MCF 10A (cell line): ENCODE measurements around the gene FADS3. TPM values are rescaled to one million over a fixed set of nuclear protein-coding genes. Genes with fewer than 3 reads are reported as not detected.

Experiments used
- BruUV-seq: library from RNA; stranded (reverse); fragments of 400-500 nt; replicated peaks from 2 replicates; lab custom pipeline; 2021; lab: Mats Ljungman, UMichigan
- CTCF ChIA-PET: fragments of 300-600 bp; sonication (Branson Sonifier 250); formaldehyde crosslinking; extraction: SDS; loops from one replicate; lab custom pipeline; 2021; ENCODE audit warnings: antibody characterized with exemption, inconsistent platforms; lab: Yijun Ruan, JAX
- POLR2A ChIA-PET: fragments of 300-600, 350-650 bp; sonication (Branson Sonifier 250); formaldehyde crosslinking; extraction: SDS; loops from one replicate; lab custom pipeline; 2020; ENCODE audit warnings: antibody characterized with exemption, inconsistent platforms; lab: Yijun Ruan, JAX
- DNase-seq: peaks from one replicate; pipeline ENCODE4 v3.0.0-alpha.2; 2018; ENCODE audit not compliant: unreplicated experiment
- H3K27ac Mint-ChIP-seq: one replicate; pipeline ENCODE4 v1.8.0; 2022; ENCODE audit warnings: mild to moderate bottlenecking, low read depth, mixed read lengths; ENCODE audit not compliant: unreplicated experiment
- H3K27me3 Mint-ChIP-seq: one replicate; pipeline ENCODE4 v1.8.0; 2022; ENCODE audit warnings: mixed read lengths; ENCODE audit not compliant: insufficient read depth, unreplicated experiment
- H3K36me3 Mint-ChIP-seq: one replicate; pipeline ENCODE4 v1.8.0; 2022; ENCODE audit warnings: mild to moderate bottlenecking, moderate library complexity, mixed read lengths; ENCODE audit not compliant: insufficient read depth, unreplicated experiment
- H3K4me1 Mint-ChIP-seq: one replicate; pipeline ENCODE4 v1.8.0; 2022; ENCODE audit warnings: mixed read lengths; ENCODE audit not compliant: insufficient read depth, unreplicated experiment
- H3K4me3 Mint-ChIP-seq: one replicate; pipeline ENCODE4 v1.8.0; 2022; ENCODE audit warnings: mild to moderate bottlenecking, moderate library complexity, mixed read lengths; ENCODE audit not compliant: unreplicated experiment
- H3K9me3 Mint-ChIP-seq: one replicate; pipeline ENCODE4 v1.8.0; 2022; ENCODE audit warnings: mixed read lengths; ENCODE audit not compliant: unreplicated experiment
- CTCF ChIP-seq: fragments of 200-600 bp; IDR thresholded peaks from one replicate; pipeline ENCODE4 v1.8.0; 2022; ENCODE audit warnings: antibody characterized with exemption, mild to moderate bottlenecking; ENCODE audit not compliant: unreplicated experiment
- intact Hi-C: fragments of 100-400 bp; cut with micrococcal nuclease; formaldehyde crosslinking; loops from 2 replicates; pipeline ENCODE4 v1.14.1; 2022
- total RNA-seq: library from RNA; stranded (reverse); gene quantifications from 2 replicates; pipeline ENCODE4 v1.2.3, GENCODE V29; 2022

The FADS3 gene
- total RNA-seq, 1 experiment from 2014 or later: 145 TPM

DNA sequence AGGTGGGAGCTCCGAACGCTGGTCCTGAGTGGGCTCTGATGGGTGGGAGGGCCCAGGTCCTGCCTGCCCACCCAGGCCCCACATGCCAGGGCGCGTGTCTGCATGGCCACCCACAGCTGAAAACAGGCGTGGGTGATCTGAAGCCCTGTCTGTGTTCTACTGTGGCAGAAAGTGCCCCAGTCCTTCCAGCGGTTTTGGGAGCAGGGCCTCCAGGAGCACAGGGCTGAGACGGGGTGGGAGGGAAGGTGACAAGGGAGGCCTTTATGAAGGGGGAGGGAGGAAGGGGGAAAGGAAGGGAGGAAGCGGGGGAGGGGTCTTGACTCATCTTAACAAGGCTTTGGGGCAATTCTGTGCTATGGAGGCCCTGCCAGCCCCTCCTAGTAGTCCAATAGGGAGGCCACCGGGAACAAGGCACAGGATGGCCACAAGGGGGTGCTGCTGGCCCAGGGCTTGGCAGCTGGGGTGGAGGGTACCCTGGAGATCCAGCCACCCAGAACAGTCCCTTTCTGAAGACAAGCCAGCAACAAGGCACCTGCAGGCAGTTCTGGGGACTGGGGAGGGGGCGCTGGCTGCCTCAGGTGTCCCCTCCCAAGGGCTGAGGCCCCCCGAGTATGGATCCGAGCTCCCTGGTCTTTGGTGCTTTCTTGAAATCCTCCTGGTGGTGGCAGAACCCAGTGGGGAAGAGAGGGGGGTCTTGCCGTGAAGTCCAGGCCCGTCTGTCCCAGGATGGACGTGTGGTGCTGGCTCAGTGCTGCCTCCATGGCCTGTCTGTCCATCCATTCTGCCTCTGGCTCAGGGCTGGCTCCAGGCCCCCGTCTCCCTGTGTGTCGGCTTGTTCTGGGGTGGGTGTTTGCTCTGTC lies 6.3 kb upstream of the FADS3 start:
- no TSS peak for BruUV-seq
- H3K27ac Mint-ChIP-seq: no peak overlapping the region

GRCh38 chr11:61896665-61897386 lies 5.5 kb upstream of the FADS3 start:
- H3K27me3 Mint-ChIP-seq: no peaks in the 10 kb centered on the region
- H3K9me3 Mint-ChIP-seq: no peaks in the 10 kb centered on the region
- H3K36me3 Mint-ChIP-seq: no peaks in the 10 kb centered on the region
- no peak overlapping the region for H3K27ac Mint-ChIP-seq
- peaks cover 8% of the 10 kb centered on the region for H3K4me1 Mint-ChIP-seq
- no peak for TF ChIP-seq CTCF
- CTCF ChIA-PET: interaction anchor here (0.5 to 10.2 kb wide), 22 partner anchors 12 to 657 kb away, joined by 3 to 217 read pairs (median 12); partner anchors contain the start of genes BEST1, FEN1 and TMEM258
- intact Hi-C loops: loop anchor here (1.0 to 5.0 kb wide), 5 partner anchors 26 to 212 kb away; no protein-coding TSS in a partner anchor
- no TSS peak for BruUV-seq
- no peak for DNase-seq
- POLR2A ChIA-PET: interaction anchor here (0.6 to 1.6 kb wide), 2 partner anchors 74 to 100 kb away, joined by 3 read pairs; no protein-coding TSS in a partner anchor
- no peak overlapping the region for H3K4me3 Mint-ChIP-seq

More for the DNA sequence above, 6.3 kb upstream of the FADS3 start:
- POLR2A ChIA-PET: interaction anchor here (0.6 to 1.6 kb wide), 3 partner anchors 66 to 100 kb away, joined by 3 read pairs; no protein-coding TSS in a partner anchor
- Mint-ChIP-seq H3K4me1 (peaks cover 8% of the 10 kb centered on the region), H3K4me3 (no peak overlapping the region), H3K36me3 (no peaks in the 10 kb centered on the region), H3K27me3 (no peaks in the 10 kb centered on the region), H3K9me3 (no peaks in the 10 kb centered on the region)
- DNase-seq: peak; percentile 73
- TF ChIP-seq CTCF: peak; percentile 86
- intact Hi-C loops: loop anchor here (1.0 to 5.0 kb wide), 5 partner anchors 26 to 211 kb away; no protein-coding TSS in a partner anchor
- CTCF ChIA-PET: interaction anchor here (0.5 to 10.2 kb wide), 46 partner anchors 9 to 656 kb away, joined by 3 to 217 read pairs (median 7); partner anchors contain the start of genes BEST1, FEN1, FTH1 and RAB3IL1

DNA sequence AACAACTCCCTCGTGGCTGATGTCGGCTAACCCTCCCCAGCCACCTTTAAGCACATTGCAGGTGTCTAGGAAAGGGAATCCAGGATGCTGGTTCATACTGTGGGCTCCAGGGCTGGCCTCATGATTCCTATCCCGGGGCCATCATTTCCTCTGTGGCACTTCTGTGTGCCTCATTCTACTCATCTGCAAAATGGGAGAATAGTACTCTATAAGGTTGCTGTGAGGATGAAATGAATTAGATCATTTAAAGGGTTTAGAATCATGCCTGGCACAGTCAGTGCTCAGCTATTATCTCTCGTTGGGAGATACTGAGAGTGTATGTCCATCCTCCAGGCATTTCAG lies 4.3 kb upstream of the FADS3 start:
- intact Hi-C loops: loop anchor here (2.0 to 5.0 kb wide), 2 partner anchors 67 to 213 kb away; no protein-coding TSS in a partner anchor
- DNase-seq: no peak
- Mint-ChIP-seq H3K4me1 (peaks cover 8% of the 10 kb centered on the region), H3K9me3 (no peaks in the 10 kb centered on the region), H3K4me3 (no peak overlapping the region), H3K36me3 (peaks cover 5% of the 10 kb centered on the region), H3K27me3 (no peaks in the 10 kb centered on the region), H3K27ac (no peak overlapping the region)
- no peak for TF ChIP-seq CTCF
- BruUV-seq: no TSS peak
- ChIA-PET POLR2A (no interaction called here), CTCF (interaction anchor here (1.0 to 10.2 kb wide), 7 partner anchors 53 to 213 kb away, joined by 3 to 217 read pairs (median 148); partner anchors contain the start of genes BEST1, FEN1 and TMEM258)
